ENCODE data around the gene OR10P1. TPM values are rescaled to one million over a fixed set of nuclear protein-coding genes. Genes with fewer than 3 reads are reported as not detected.
"Not testable (repeated sequence)": the region's sequence is repeated elsewhere in the genome, so short reads cannot be mapped to it uniquely, and the experiment has no call there.

OR10P1 gene
- total RNA-seq (not detected), polyA plus RNA-seq (not detected)
- long read RNA-seq, donor 1: 0 reads
- long read RNA-seq, donor 2: 0 reads
- long read RNA-seq, donor 3: 0 reads

- Histone ChIP-seq H3K4me1 (ENCODE audit: insufficient read depth) (no peaks in the 10 kb centered on the region), H3K27ac (no peak within 1 kb of the TSS), H3K9me3 (no peaks in the 10 kb centered on the region), H3K27me3 (no peaks in the 10 kb centered on the region), H3K36me3 (no peaks in the 10 kb centered on the region), H3K4me3 (no peak within 1 kb of the TSS)
- no peak for TF ChIP-seq POLR2A (IDR thresholded peaks at IDR 0.05)
- TF ChIP-seq EP300 (IDR thresholded peaks at IDR 0.05): no peak
- TF ChIP-seq, protein P1, sequence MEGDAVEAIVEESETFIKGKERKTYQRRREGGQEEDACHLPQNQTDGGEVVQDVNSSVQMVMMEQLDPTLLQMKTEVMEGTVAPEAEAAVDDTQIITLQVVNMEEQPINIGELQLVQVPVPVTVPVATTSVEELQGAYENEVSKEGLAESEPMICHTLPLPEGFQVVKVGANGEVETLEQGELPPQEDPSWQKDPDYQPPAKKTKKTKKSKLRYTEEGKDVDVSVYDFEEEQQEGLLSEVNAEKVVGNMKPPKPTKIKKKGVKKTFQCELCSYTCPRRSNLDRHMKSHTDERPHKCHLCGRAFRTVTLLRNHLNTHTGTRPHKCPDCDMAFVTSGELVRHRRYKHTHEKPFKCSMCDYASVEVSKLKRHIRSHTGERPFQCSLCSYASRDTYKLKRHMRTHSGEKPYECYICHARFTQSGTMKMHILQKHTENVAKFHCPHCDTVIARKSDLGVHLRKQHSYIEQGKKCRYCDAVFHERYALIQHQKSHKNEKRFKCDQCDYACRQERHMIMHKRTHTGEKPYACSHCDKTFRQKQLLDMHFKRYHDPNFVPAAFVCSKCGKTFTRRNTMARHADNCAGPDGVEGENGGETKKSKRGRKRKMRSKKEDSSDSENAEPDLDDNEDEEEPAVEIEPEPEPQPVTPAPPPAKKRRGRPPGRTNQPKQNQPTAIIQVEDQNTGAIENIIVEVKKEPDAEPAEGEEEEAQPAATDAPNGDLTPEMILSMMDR (IDR thresholded peaks at IDR 0.05): no peak
- 78 to 89% (median 80%) methylated on average over 6 of the region's 6 CpGs for whole genome bisulfite sequencing, 3 donors
- intact Hi-C loops (cut with DNase I): no loop called here
- no peak for DNase-seq
Observed at GRCh38 chr12:55636853-55637252, at the start of gene OR10P1. OR10P1 (plus strand) TSS chr12:55636892; CDS start chr12:55636892, 0 bp downstream.

- H3K36me3 ChIP-seq; H3K4me3 ChIP-seq; H3K27me3 ChIP-seq; H3K4me1 ChIP-seq (ENCODE audit: insufficient read depth); intact Hi-C loops (cut with DNase I); DNase-seq; H3K9me3 ChIP-seq; H3K27ac ChIP-seq: not testable (repeated sequence)
- 61 to 70% (median 63%) methylated on average over 11 to 12 of the region's 12 CpGs for WGBS, 3 donors
Observed at GRCh38 chr12:55590152-55590551, 46.5 kb upstream of the OR10P1 start.

DNA sequence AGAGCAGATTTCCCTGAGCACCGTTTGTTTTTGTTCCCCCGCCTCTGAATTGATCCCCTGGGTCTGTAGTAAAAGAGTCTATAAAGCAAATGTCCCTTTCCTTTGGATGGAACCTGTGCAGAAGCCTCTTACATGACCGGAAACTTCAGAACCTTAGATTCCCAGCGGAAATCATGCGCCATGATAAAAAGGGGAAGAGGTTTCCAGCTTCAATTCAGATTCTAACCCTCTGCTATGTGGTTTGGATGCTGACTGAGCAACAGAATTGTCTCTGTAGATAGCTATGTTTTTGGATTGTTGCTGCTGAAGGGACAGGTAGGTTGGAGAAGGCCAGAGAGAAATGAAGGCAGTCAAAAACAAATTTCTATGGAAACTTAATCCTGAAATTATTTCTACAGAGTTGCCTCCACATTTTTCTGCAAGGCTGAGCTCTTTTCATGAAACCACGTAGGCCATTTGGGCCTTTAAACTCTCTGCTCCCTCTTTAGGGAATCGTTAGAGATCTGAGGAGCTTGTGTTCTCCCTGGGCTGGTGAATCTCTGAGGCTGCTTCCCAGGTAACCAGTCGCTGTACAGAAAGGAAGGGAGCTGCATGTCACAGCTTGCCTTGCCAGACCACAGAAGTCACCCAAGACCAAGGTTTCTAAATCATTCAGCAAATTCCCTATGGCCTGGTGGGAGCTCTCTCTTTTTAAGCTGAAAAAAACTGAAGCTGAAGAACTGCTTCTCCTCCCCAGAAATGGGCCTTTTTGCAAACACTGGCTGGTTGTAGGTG lies 28.7 kb upstream of the OR10P1 start:
- intact Hi-C loops (cut with DNase I): no loop called here
- no peak overlapping the region for H3K27ac ChIP-seq
- 51 to 64% (median 64%) methylated on average over 8 of the region's 8 CpGs for WGBS, 3 donors
- H3K27me3 ChIP-seq: no peaks in the 10 kb centered on the region
- H3K9me3 ChIP-seq: no peaks in the 10 kb centered on the region
- H3K4me1 ChIP-seq (ENCODE audit: insufficient read depth): no peaks in the 10 kb centered on the region
- no peaks in the 10 kb centered on the region for H3K36me3 ChIP-seq
- no peak for DNase-seq
- H3K4me3 ChIP-seq: no peak overlapping the region
- TF ChIP-seq EP300 (IDR thresholded peaks at IDR 0.05) (no peak), POLR2A (IDR thresholded peaks at IDR 0.05) (no peak)
- TF ChIP-seq, protein P1 (IDR thresholded peaks at IDR 0.05): no peak

DNA sequence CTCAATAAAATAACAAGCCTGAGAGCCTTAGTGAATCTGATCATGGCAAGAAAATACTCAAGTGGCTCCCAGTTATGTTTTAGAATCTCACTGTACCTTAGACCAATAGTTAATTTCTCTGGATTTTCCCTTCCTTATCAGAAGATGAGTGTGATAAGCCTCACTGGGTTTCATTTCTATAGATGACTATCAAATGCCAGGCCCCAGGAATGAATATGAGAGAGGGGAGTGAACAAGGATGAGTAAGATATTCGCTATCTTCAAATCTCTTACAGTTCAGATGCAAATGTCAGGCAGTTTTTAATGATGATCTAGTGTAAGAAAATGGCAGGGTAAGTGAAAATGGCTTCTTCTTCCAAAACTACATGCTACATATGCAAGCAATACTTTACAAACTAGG lies 26.1 kb upstream of the OR10P1 start:
- H3K4me1 ChIP-seq (ENCODE audit: insufficient read depth): no peaks in the 10 kb centered on the region
- TF ChIP-seq POLR2A (IDR thresholded peaks at IDR 0.05): no peak
- TF ChIP-seq EP300 (IDR thresholded peaks at IDR 0.05): no peak
- intact Hi-C loops (cut with DNase I): loop anchor here in 1 of 4 donors (10.0 kb wide), 1 partner anchor 946 kb away; no protein-coding TSS in a partner anchor
- no peaks in the 10 kb centered on the region for H3K9me3 ChIP-seq
- H3K36me3 ChIP-seq: no peaks in the 10 kb centered on the region
- no peak for DNase-seq
- no peak overlapping the region for H3K4me3 ChIP-seq
- H3K27me3 ChIP-seq: no peaks in the 10 kb centered on the region
- 79 to 87% (median 84%) methylated on average over 1 of the region's 1 CpG for WGBS, 3 donors
- no peak overlapping the region for H3K27ac ChIP-seq

GRCh38 chr12:55612646-55613045 lies 24.0 kb upstream of the OR10P1 start:
- peaks cover 0 to 5% of the 10 kb centered on the region in 2 donors for H3K9me3 ChIP-seq
- H3K4me1 ChIP-seq (ENCODE audit: insufficient read depth): no peaks in the 10 kb centered on the region
- no peaks in the 10 kb centered on the region for H3K27me3 ChIP-seq
- DNase-seq: no peak
- no peak overlapping the region for H3K27ac ChIP-seq
- no peak overlapping the region for H3K4me3 ChIP-seq
- 61 to 67% (median 67%) methylated on average over 2 of the region's 2 CpGs for WGBS, 3 donors
- H3K36me3 ChIP-seq: no peaks in the 10 kb centered on the region
- no peak for TF ChIP-seq POLR2A (IDR thresholded peaks at IDR 0.05)
- TF ChIP-seq, protein P1 (IDR thresholded peaks at IDR 0.05): no peak
- TF ChIP-seq EP300 (IDR thresholded peaks at IDR 0.05): no peak
- intact Hi-C loops (cut with DNase I): loop anchor here in 1 of 4 donors (10.0 kb wide), 1 partner anchor 948 kb away; no protein-coding TSS in a partner anchor

Measured in ovary (tissue), 10 donors.